Measurements from ENCODE around the gene IL12RB1. TPM values are rescaled to one million over a fixed set of nuclear protein-coding genes. Genes with fewer than 3 reads are reported as not detected.

IL12RB1 gene
- total RNA-seq, 1 donor from 2014 or later, result not detected

DNA sequence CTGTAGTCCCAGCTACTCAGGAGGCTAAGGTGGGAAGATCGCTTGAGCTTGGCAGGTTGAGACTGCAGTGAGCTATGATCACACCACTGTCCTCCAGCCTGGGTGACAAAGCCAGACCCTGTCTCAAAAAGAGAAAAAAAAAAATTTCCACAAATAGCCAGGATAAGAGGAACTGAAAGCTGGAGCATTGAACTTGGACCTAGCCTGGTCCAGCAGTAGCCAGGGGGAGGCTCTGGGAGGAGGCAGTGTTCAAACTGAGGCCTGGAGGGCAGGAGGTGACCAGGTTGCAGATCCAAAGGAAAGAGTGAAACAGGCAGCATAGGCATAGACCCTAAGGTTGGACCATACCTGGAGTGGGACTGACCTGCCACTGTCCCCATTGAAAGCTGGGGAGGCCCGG is 39.4 kb upstream of the IL12RB1 start:
- TF ChIP-seq, protein P1, sequence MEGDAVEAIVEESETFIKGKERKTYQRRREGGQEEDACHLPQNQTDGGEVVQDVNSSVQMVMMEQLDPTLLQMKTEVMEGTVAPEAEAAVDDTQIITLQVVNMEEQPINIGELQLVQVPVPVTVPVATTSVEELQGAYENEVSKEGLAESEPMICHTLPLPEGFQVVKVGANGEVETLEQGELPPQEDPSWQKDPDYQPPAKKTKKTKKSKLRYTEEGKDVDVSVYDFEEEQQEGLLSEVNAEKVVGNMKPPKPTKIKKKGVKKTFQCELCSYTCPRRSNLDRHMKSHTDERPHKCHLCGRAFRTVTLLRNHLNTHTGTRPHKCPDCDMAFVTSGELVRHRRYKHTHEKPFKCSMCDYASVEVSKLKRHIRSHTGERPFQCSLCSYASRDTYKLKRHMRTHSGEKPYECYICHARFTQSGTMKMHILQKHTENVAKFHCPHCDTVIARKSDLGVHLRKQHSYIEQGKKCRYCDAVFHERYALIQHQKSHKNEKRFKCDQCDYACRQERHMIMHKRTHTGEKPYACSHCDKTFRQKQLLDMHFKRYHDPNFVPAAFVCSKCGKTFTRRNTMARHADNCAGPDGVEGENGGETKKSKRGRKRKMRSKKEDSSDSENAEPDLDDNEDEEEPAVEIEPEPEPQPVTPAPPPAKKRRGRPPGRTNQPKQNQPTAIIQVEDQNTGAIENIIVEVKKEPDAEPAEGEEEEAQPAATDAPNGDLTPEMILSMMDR (conservative IDR thresholded peaks at IDR 0.05; ENCODE audit: low read depth, low read length), result no peak
- no peak overlapping the region for H3K4me3 ChIP-seq (ENCODE audit: low read depth, low read length)
- no peak for DNase-seq (ENCODE audit: low read depth)

DNA sequence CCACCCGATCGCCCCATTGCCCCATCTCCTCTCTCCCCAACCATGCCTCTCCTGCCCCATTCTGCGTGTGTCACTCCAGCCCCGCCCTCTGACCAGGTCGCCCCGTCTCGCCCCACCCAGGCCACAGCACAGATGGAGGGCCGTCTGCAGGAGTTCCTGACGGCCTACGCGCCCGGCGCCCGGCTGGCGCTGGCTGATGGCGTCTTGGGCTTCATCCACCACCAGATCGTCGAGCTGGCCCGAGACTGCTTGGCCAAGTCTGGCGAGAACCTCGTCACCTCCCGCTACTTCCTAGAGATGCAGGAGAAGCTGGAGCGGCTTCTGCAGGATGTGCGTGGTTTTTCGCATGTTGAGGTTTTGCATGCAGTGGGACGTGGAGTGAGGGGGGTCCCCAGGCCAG is 37.1 kb upstream of the IL12RB1 start:
- H3K4me3 ChIP-seq (ENCODE audit: low read depth, low read length), result no peak overlapping the region
- no peak for DNase-seq (ENCODE audit: low read depth)
- TF ChIP-seq, protein P1 (conservative IDR thresholded peaks at IDR 0.05; ENCODE audit: low read depth, low read length), result no peak

DNA sequence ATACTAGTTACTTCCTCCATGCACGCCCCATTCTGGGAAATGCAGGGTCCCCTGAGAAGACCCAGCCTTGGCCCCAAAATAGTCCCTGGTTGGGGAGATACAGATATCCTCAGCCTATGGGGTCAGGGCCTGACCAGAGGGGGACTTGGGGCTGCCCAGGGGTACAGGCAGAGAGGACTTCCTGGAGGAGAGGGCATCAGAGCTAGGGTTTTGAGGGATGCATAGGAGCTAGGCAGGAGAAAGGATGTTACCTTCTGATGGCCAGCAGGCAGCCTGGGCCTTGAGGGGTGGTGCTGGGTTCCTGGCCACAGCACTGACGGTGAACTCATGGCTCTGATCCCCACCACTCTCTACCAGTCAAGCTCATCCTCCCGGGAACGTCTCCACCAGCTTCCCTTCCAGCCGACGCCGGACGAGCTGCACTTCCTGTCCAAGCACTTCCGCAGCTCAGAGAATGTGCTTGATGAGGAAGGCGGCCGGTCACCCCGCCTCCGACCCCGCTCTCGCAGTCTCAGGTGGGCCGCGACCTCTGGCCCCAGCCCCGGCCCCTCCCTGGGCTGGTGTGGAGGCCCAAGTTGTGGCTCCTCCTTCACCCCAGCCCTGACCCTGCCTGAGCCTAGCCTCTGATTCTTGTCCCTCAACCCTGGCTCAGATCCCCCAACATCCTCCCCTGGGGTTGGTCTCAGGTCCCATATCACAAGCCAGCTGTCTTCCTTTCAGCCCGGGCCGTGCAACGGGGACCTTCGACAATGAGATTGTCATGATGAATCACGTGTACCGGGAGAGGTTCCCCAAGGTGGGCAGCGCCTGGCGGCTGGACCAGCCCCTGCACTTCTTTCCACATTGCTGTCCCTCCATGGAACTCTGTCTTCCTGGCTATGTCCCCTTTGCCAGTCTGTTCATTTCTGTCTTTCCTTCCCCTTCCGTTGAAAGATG is 36.4 kb upstream of the IL12RB1 start:
- no peak for DNase-seq (ENCODE audit: low read depth)
- TF ChIP-seq, protein P1 (conservative IDR thresholded peaks at IDR 0.05; ENCODE audit: low read depth, low read length), result no peak
- H3K4me3 ChIP-seq (ENCODE audit: low read depth, low read length), result no peak overlapping the region

DNA sequence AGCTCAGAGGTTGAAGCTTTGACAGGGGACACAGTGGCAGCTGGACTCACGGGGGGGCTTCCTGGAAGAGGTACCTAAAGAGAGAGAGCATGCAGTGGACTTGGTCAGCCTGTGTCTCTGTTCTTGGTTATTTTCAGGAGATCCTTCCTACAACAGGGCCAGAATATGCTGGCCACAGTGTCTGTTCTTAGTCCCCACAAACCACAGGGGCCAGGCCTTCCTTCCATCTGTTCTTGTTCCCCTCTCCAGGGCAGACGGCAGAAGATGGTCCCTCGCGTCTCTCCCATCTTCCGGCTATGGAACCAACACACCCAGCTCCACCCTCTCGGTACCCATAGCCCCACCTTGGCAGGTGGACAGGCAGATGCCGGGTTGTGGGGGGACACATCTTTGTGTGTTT is 35.7 kb upstream of the IL12RB1 start:
- TF ChIP-seq, protein P1 (conservative IDR thresholded peaks at IDR 0.05; ENCODE audit: low read depth, low read length), result no peak
- no peak overlapping the region for H3K4me3 ChIP-seq (ENCODE audit: low read depth, low read length)
- no peak for DNase-seq (ENCODE audit: low read depth)

- TF ChIP-seq, protein P1 (conservative IDR thresholded peaks at IDR 0.05; ENCODE audit: low read depth, low read length), result no peak
- no peak overlapping the region for H3K4me3 ChIP-seq (ENCODE audit: low read depth, low read length)
- DNase-seq (ENCODE audit: low read depth), result no peak
These were observed 34.4 kb upstream of the IL12RB1 start for GRCh38 chr19:18121166-18121565.

DNA sequence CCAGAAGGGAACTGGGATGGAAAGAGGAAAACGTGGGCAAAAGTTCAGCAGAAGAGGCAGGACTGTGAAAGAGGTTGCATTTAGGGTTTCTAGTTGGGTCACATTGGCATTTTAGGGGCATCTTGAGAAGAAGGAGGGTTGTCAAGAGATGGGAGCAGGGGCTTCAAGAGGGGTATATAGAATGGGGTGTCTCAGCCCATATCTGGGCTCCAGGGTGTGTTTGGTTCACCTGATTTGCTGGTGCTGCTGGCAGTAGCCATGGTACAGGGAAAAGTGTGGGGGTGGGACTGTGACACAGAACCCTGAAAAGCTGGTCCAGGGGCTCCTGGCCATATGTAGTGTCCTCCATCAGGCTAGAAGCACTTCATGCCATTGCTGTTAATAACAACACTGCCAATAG is 33.4 kb upstream of the IL12RB1 start:
- no peak for DNase-seq (ENCODE audit: low read depth)
- TF ChIP-seq, protein P1 (conservative IDR thresholded peaks at IDR 0.05; ENCODE audit: low read depth, low read length), result no peak
- H3K4me3 ChIP-seq (ENCODE audit: low read depth, low read length), result no peak overlapping the region

- TF ChIP-seq, protein P1 (conservative IDR thresholded peaks at IDR 0.05; ENCODE audit: low read depth, low read length), result no peak
- DNase-seq (ENCODE audit: low read depth), result no peak
- H3K4me3 ChIP-seq (ENCODE audit: low read depth, low read length), result no peak overlapping the region
These were observed 33.0 kb upstream of the IL12RB1 start for GRCh38 chr19:18119717-18120105.

All from epithelial cell of proximal tubule (primary cell).